ENCODE data around the gene TTPAL. TPM values are rescaled to one million over a fixed set of nuclear protein-coding genes. Genes with fewer than 3 reads are reported as not detected.

The TTPAL gene
- total RNA-seq, 1 experiment from 2014 or later = 20.4 TPM

DNA sequence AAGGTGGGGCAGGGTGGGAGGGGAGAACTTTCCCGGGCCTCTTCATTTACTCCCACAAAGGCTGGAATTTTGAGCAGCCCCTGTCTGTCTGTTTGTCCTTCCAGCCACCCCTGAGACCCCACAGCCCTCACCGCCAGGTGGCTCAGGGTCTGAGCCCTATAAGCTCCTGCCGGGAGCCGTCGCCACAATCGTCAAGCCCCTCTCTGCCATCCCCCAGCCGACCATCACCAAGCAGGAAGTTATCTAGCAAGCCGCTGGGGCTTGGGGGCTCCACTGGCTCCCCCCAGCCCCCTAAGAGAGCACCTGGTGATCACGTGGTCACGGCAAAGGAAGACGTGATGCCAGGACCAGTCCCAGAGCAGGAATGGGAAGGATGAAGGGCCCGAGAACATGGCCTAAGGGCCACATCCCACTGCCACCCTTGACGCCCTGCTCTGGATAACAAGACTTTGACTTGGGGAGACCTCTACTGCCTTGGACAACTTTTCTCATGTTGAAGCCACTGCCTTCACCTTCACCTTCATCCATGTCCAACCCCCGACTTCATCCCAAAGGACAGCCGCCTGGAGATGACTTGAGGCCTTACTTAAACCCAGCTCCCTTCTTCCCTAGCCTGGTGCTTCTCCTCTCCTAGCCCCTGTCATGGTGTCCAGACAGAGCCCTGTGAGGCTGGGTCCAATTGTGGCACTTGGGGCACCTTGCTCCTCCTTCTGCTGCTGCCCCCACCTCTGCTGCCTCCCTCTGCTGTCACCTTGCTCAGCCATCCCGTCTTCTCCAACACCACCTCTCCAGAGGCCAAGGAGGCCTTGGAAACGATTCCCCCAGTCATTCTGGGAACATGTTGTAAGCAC lies 46.0 kb upstream of the TTPAL start:
- no peak overlapping the region for H3K4me3 ChIP-seq (replicated peaks in 1 of 2; ENCODE audit: low read depth in 1 of 2, low read length in 2 of 2)
- ChIA-PET RAD21 (ENCODE audit: low non-redundant PET in 1 of 2, low total read pairs in 2 of 2, uncharacterized antibody in 2 of 2, unreplicated experiment in 2 of 2) (no interaction called here), CTCF (no interaction called here), POLR2A (no interaction called here)
- no peak for ATAC-seq
- no peak for TF ChIP-seq MAX (IDR thresholded peaks at IDR 0.05)
- TF ChIP-seq ZFX (IDR thresholded peaks at IDR 0.05) = no peak
- no peak for TF ChIP-seq EZH2 (IDR thresholded peaks at IDR 0.05)
- TF ChIP-seq EZH2phosphoT487 (IDR thresholded peaks at IDR 0.05; ENCODE audit: borderline replicate concordance) = no peak
- no peak for TF ChIP-seq POLR2AphosphoS5 (IDR thresholded peaks at IDR 0.05; ENCODE audit: low read depth, low read length)
- no peak for TF ChIP-seq RAD21 (IDR thresholded peaks at IDR 0.05; ENCODE audit: low read depth)
- no peak for TF ChIP-seq CEBPB (IDR thresholded peaks at IDR 0.05; ENCODE audit: low read depth)
- TF ChIP-seq REST (IDR thresholded peaks at IDR 0.05; ENCODE audit: low read depth) = no peak
- no peak for DNase-seq (ENCODE audit: low read depth, low spot score)
- no peak overlapping the region for H3K27ac ChIP-seq (ENCODE audit: low read depth, low read length)
- intact Hi-C loops (cut with micrococcal nuclease) = no loop called here
- no peaks in the 10 kb centered on the region for H3K9me2 ChIP-seq (ENCODE audit: insufficient read depth)
- H3K27me3 ChIP-seq (ENCODE audit: insufficient read depth, low read length) = no peaks in the 10 kb centered on the region
- H3K4me2 ChIP-seq (ENCODE audit: low read length) = no peak overlapping the region
- H3K4me1 ChIP-seq (ENCODE audit: control insufficient read depth in 1 of 2, insufficient read depth in 2 of 2, low read length in 2 of 2) = no peaks in the 10 kb centered on the region
- no peak overlapping the region for H2AFZ ChIP-seq (ENCODE audit: low read depth, low read length, poor library complexity, severe bottlenecking)
- H4K20me1 ChIP-seq (ENCODE audit: insufficient read depth) = no peaks in the 10 kb centered on the region
- no TSS peak for BruUV-seq (replicated peaks)
- H3K36me3 ChIP-seq (ENCODE audit: control insufficient read depth in 1 of 2, insufficient read depth in 2 of 2, low read length in 2 of 2) = no peaks in the 10 kb centered on the region
- H3K9me3 ChIP-seq (ENCODE audit: control insufficient read depth in 1 of 2, insufficient read depth in 1 of 2, low read depth in 1 of 2, low read length in 2 of 2) = no peaks in the 10 kb centered on the region
- no peak overlapping the region for H3K9ac ChIP-seq (ENCODE audit: low read length)
- H3K79me2 ChIP-seq (ENCODE audit: insufficient read depth, low read length) = no peaks in the 10 kb centered on the region

All from HCT116 (cell line).